EH (cell line): ENCODE measurements around the gene STAM.
"Not testable (repeated sequence)": the region's sequence is repeated elsewhere in the genome, so short reads cannot be mapped to it uniquely, and the experiment has no call there.

Experiments used
- DNase-seq: peaks from one replicate; pipeline ENCODE4 v3.0.0-alpha.2; 2015; ENCODE audit warnings: low read depth

STAM gene

DNA sequence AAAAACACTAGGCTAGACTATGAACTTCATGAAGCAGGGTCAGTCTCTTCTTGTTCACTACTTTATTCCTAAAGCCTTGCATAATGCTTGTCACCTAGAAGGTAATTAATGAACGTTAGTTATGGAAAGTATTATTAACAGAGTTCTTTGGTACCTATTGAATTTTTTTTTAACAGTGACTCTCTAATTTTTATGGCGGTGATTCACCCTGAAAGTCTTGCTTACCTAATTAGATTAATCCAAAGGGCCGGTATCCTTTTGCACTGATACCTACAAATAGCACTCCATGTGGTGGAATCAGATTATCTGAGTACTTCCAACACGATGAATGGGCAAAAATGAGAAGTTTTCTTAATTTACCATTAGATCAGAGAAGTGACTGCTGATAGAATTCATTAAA, 31.7 kb downstream of the STAM start:
- DNase-seq, result peak; percentile 28

DNA sequence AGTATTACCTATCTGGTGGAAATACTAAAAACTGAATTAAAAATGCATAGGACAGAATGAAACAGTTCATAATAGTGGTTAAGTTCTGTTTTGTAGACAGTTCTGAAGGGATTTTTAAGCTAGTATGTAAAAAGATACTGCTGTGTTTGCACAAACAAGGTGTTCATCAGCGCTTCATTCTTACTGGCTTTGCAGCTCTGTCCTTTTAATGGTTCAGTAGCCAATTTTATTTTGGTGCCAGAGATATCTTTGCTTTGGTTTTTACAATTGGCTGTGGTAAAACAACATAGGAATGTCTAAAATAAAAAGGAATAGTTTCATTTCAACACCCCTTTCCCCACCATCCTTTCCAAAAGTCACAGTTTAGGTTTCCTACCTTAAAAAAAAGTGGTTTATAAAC, 33.0 kb downstream of the STAM start:
- no peak for DNase-seq

DNA sequence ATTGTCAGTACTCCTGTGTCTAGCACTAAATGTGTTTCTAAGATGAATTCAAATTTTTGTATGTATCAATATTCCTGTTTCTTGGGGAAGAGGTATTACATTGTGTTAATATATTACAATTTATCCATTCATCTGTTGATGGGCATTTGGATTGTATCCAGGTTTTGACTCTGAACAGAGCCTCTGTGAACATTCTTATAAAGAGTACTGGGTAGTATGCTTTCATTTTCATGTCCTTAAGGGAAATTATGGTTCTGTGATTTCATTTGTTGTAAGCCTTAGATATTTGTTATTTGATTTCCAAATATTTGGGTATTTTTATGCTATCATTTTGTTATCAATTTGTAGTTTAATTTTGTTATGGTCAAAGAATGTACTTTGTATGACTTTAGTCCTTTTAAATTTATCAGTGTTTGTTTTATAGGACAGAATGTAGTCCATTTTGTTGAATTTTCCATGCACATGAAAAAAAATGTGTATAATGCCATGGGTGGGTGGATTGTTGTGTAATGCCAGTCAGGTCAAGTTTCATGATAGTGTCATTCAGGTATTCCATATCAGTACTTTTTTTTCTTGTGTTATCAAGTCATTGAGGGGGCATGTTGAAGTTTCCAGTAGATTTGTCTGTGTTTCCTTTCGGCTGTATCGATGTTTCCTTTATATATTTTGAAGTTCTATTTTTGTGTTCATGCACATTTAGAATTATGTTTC, 38.4 kb downstream of the STAM start:
- no peak for DNase-seq

DNA sequence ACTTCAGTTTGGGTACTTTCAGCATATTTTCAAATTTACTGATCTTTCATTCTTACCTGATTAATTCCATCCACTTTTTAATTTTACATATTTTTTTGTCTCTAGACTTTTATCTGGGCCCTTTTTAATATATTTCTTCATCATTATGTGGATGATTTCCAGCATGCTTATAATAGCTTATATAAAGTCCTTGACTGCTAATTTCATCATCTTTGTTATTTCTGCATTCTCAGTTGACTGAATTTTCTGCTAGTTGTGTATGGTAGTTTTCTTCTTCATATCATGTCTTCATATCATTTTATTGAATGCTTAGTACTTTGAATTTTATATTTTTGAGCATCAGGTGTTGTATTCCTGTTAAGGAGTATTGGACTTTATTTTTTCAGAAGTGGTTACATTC, 39.6 kb downstream of the STAM start:
- no peak for DNase-seq

DNA sequence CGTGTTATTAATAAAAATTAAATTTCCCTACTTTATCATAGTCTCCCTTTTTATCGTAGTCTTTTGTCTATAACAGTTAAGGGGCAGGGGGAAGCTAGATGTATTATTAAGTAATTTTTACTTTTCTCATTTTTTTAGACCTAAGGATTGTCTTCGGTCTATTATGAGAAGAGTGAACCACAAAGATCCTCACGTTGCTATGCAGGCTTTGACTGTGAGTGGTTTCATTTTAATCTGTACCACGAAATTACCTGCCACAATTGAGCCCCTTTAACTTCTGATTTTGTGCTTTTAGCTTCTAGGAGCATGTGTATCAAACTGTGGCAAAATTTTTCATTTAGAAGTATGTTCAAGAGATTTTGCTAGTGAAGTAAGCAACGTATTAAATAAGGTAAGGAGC, 40.6 kb downstream of the STAM start:
- DNase-seq, result no peak

DNA sequence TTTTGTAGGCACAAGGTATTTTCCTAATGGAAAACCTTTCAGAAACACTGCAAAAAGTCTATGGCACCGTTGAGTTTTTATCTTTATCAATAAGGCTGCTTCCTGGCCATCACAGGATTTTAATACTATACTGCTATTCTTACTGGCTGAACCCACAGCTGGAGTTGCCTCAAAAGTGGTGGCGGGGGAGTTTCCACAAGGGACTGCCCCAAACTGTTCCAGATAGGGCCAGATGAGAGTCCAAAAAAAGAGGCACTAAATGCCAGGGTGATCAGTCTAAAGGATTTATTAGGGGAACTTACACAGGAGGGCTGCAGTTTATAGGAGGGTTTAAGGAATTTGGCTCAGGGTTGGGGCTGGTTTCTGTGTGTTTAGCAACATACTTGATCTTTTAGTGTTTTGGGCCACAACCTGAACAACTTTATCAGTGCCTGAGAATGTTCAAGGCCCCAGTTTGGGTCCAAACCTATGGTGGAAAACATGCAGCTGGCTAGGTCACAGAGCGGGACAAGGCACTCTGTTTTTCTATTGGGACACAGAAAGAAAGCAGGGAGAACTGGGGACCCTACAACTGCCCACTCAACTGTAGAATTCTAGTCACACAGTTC, 41.4 kb downstream of the STAM start:
- no peak for DNase-seq

DNA sequence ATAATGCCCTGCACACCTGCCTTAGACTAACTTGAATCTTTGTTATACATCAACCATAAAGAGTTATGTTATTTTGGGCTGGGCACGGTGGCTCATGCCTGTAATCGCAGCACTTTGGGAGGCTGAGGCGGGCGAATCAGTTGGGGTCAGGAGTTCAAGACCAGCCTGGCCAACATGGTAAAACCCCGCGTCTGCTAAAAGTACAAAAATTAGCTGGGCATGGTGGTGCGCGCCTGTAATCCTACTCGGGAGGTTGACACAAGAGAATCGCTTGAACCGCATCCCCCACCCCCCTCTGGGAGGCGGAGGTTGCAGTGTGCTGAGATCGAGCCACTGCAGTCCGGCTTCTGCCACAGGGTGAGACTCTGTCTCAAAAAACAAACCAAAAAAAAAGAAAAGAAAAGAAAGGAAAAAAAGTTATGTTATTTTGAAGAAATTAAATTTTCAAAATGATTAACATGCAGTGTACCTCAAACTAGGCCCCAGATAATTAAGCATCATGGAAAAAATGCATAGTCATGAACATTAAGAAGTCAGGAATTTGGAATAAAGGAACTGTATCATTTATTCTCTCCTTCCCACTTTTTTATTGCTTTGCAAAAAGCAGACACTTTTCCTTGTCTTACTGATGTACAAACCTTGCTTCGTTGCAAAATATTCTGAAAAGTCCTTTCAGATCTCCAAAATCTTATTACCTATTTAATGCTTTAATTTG, 43.3 kb downstream of the STAM start:
- peak; percentile 27 for DNase-seq

DNA sequence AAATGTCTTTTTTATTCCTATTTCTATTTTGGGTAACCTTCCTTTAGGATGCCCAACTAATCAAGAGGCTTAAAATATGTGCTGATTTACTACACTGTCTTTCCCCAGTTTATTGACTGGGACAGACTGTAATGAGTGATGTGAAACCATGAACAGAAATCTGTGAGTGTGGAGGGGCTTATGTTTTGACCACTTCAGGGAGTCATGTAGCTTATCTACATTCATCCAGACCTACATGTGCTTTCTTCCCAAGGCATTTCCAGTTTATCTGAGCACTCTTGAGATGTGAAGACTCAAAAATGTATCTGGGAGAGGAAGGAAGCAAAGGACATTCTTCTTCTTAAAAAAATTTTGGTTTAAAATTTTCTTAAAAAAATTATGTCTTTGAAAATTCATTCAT, 45.2 kb downstream of the STAM start:
- DNase-seq, result no peak

DNA sequence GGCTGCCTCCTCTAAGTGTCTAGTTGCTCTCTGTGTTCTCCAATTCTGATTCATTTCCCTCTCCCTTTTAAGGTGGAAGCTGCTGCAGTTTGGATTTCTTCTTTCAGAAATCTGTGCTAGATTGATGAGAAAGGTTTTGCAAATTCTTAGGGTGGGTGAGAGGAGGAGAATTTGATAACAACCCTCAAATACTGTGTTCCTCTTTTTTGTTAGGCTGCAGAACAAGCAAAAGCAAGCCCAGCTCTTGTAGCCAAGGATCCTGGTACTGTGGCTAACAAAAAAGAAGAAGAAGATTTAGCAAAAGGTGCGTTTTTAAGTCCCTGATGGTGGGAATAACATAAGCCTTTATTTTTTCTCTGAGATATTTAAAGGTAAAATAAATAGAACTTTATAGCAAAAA, 49.1 kb downstream of the STAM start:
- DNase-seq, result no peak

DNA sequence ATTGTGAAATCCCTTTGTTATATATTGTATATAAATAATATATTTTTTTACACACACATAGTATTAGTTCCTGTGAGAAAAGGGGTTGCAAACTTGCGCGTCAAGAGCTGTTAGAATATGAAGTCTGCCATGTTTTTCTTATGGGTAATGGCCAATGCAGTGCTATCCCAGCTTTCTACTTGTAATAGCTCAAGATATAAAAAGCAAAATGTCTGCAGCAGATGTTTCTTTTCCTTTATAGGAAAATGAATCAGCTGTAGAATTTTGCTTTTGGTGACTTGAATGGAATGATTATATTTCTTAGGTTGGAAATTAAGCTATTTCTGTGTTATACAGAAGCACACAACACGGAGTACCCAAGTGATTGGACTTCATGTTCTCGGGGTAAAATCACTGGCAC, 54.7 kb downstream of the STAM start:
- no peak for DNase-seq

DNA sequence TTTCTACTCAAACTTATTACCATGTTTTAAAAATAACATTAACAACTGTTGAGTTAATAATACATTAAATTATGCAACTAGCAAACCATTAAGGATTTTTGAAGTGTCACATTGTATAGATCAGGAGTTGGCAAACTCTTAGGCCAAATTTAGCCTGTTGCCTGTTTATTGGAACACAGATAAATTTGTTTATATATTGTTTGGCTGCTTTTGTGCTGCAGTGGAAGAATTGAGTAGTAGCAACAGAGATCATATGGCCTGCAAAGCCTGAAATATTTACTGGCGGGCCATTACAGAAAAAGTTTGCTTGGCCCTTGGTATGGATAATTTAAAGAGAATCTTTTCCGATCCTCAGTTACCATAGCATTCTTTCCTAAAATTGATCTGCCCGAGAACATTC, 57.4 kb downstream of the STAM start:
- DNase-seq, result no peak

DNA sequence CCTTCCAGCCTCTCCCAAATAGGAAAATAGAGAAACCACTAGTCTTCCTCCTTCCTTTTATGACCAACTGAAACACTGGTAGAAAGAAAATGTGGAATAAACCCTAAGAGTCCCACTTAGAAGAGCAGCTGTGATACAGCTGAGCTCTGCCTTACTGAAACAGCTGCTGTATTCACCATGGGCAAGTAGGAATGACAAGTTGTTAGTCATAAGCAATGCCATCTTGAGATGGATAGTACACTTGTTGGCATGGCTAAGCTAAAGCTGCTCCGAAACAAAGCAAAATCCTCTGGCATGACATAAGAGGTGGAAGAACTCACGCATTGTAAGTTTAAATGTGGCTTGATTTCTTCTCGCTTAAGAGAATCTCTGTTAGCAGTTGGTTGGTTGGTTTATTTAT, 59.8 kb downstream of the STAM start:
- no peak for DNase-seq

DNA sequence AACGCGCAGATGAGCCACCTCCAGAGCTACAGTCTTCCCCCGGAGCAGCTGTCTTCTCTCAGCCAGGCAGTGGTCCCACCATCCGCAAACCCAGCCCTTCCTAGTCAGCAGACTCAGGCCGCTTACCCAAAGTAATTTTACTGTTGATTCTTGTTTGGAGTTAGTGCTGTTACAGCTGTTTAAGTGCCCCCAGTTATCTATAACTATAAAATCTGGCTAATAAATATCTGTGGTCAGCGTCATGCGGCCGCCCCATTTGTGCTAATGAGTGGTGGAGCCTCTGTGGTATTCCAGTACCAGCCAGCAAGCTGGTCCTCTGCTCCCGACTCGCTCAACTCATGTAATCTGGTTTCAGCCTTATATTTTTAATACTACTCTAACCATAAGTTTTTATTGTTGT, 64.9 kb downstream of the STAM start:
- DNase-seq, result peak; percentile 15

DNA sequence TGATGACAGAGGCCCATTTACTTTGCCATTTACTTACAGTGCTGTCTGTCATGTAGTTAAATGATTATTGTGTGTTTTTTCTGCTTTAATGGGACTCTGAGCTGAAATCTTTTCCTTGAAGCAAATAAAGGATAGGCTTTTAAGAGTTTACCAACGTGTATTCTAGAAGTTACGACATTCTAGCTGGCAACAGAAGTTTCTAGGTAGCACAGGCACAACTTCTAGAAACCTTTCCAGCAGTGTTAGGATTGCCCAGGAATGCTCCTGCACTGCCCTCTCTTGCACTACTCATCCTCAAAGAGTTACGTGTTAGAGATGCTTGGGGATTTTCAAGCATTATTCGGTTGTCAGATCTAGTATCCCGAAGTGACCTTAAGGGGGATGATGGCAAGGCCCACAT, 65.5 kb downstream of the STAM start:
- DNase-seq, result no peak

DNA sequence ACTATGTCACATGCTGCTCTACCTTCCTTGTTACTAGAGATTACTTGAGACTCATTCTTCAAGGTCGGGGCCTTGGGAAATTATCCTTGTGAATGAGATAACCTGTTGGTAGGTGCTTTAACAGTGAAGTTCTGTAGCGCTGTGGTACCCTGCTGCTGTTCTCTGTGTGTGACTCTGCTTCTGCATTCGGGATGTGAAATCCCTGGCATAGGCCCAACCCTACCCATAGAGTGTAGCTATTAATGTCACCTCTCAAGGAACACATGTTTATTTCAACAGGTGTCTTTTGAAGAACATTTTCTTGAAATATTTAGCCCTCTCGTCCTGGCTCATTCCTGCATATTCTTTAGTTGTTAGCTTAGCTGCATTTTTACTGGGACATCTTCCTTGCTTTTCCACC, 66.2 kb downstream of the STAM start:
- no peak for DNase-seq

DNA sequence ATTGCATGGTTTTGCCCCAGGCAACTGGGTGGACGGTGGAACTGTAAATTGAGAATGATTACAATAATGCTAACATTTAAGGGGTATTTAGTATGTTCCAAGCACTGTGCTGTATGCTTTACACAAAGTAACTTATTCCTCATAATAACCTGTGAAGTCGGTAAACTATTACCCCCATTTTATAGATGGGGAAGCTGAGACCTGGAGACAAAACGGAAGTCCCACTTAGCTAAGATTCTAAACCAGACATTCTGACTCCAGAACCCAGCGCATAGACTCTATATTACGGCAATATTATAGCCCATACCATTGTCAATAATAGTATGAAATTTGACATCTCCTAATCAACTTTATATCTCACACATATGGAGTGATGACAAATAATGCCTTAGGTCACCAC, 68.1 kb downstream of the STAM start:
- DNase-seq, result no peak

DNA sequence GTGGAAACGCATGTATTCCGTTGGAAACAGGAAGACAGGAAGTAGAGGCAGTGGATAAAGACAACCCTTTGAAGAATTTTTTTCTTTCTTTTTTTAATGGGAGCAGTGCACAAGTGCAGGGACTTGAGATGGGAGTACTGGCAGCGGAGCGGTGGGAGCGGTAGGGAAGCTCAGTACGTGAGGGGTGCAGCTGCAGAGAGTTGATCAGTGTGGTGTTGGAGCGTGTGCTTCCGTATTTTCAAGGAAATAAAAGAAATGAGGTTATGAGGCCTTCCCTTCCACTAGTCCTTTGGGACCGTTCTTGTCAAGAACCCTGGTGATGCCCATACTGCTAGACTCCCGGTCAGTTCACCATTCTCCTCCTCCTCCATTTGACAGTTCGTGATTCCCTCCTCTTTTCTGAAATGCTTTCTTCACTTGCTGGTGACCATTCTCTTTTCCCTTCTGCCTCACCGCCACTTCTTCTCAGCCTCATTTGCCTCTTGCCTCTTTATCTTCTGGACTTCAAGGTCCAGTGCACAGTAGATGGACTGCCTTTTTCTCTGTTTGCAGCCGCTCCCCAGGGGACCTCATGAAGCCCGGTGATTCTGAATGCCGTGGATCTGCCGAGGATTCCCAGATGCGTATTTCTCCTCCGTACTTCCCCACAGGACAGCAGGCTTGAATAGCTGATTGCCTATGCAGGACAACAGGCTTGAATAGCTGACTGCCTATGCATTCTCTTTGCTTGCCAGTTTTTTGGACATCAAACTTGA, 68.9 kb downstream of the STAM start:
- no peak for DNase-seq

DNA sequence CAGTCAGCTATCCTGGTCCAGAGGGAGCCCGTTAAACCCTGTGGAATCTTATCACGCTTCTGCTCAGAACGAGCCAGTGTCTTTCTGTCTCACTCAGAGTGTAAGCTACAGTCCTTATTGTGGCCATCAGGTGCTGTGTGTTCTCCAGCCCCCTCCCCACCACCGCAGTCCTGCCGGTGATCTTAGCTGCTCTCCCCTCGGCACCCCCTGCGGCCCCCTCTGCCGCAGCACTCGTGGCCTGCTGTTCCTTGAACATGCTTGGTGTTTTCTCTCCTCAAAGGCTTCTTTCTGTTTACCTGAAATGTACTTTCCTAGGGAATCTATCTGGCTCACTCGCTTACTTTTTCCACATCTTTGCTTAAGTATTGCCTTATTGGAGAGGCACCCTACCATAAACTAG, 69.8 kb downstream of the STAM start:
- DNase-seq, result no peak

DNA sequence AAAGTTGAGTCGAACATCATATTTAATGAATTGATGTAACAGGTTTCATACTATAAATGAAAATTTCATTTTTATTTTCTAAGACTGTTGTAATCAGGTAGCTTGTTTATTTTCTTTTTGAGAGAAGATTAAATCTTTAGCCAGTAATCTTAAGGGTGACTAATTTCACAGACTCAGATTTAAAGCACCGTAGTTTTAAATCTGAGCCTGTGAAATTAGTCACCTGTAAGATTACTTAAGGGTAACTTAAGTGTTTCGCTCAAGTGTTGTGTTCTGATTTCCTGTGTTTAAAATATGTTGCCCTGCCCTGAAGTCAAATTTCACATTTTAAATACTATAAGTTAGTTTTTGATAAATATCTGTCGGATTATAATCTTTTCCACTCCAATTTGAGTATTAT, 72.2 kb downstream of the STAM start:
- DNase-seq, result no peak

DNA sequence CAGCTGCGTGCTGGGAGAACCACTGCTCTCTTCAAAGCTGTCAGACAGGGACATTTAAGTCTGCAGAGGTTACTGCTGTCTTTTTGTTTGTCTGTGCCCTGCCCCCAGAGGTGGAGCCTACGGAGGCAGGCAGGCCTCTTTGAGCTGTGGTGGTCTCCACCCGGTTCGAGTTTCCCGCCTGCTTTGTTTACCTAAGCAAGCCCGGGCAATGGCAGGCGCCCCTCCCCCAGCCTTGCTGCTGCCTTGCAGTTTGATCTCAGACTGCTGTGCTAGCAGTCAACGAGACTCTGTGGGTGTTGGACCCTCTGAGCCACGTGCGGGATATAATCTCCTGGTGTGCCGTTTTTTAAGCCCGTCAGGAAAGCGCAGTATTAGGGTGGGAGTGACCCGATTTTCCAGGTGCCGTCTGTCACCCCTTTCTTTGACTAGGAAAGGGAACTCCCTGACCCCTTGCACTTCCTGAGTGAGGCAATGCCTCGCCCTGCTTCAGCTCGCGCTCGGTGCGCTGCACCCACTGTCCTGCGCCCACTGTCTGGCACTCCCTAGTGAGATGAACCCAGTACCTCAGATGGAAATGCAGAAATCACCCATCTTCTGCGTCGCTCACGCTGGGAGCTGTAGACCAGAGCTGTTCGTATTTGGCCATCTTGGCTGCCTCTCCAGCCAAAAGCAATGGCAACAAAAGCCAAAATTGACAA, 78.5 kb downstream of the STAM start:
- not testable (repeated sequence) for DNase-seq

DNA sequence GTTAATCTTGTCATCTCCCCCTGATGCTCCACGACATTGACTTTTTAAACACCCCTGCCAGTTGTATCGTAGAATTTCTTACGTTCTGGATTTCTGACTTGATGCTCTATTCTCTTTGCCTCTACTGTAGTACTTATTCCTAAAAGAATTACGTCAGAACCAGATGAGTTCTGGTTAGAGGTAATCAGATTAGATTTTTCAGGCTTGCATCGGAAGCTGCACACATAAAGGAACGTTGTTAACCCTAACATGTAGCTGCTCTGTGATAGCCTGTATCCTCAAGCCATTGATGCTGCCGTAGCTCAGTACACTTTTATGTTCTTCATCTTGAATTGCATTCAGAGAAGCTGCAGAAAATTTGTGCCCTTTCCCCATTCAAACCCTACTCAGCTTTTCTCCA, 81.8 kb downstream of the STAM start:
- DNase-seq, result no peak

DNA sequence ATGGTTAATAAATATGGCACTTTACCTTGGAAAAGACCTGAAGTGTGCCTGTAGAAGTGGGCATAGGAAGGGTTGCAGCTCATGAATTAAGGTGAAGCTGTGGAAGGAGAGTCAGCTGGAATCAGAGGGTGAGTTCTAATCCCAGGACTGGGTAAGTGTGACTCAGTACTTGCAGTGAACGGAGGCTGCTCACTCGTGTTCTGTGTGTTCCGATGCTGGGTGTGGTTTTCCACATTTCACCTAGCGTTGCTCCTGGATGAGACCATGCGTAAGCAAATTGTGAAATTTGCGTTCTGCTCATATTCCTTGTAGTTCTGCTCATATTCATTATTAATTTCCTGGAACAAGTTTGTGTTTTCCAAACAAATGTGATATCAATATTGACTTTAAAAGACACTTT, 85.7 kb downstream of the STAM start:
- DNase-seq, result no peak
